Panc1 (cell line): ENCODE results near the gene EDAR. TPM values are rescaled to one million over a fixed set of nuclear protein-coding genes. Genes with fewer than 3 reads are reported as not detected.

Experiments
- ATAC-seq: fragments of 200-7000 bp; cut with Tn5 transposase; 2 replicates; pipeline ENCODE4 v1.9.1; 2020; ENCODE audit warnings: mild to moderate bottlenecking, moderate library complexity
- BruUV-seq: library from RNA; stranded (reverse); fragments of 400-500 nt; replicated peaks from 2 replicates; lab custom pipeline; 2021; lab: Mats Ljungman, UMichigan
- CTCF ChIA-PET: fragments of 300-600 bp; sonication (Branson Sonifier 250); formaldehyde crosslinking; loops from one replicate; lab custom pipeline; 2022; ENCODE audit warnings: antibody characterized with exemption; lab: Charles Lee
- POLR2A ChIA-PET: fragments of 300-600 bp; sonication (Branson Sonifier 250); formaldehyde crosslinking; loops from one replicate; lab custom pipeline; 2022; ENCODE audit warnings: antibody characterized with exemption; lab: Charles Lee
- DNase-seq: peaks from one replicate; pipeline ENCODE4 v3.0.0-alpha.2; 2010; ENCODE audit warnings: low read depth, low spot score
- H3K27ac ChIP-seq: 2 replicates; pipeline ENCODE4 v1.5.1; 2011; ENCODE audit warnings: mild to moderate bottlenecking, low read length, inconsistent platforms
- H3K27me3 ChIP-seq: fragments of 200-500 bp; sonication (Bioruptor generic); 2 replicates; pipeline ENCODE4 v1.6.0; 2014; ENCODE audit warnings: low read length, inconsistent platforms; ENCODE audit not compliant: control insufficient read depth, insufficient read depth
- H3K36me3 ChIP-seq: fragments of 200-500 bp; sonication (Bioruptor generic); 2 replicates; pipeline ENCODE4 v1.5.1; 2014; ENCODE audit warnings: inconsistent platforms, mild to moderate bottlenecking, low read length, moderate library complexity; ENCODE audit not compliant: control insufficient read depth, insufficient read depth
- H3K4me1 ChIP-seq: 2 replicates; pipeline ENCODE4 v1.5.1; 2011; ENCODE audit warnings: inconsistent platforms, mild to moderate bottlenecking, low read length, moderate library complexity; ENCODE audit not compliant: control insufficient read depth, insufficient read depth
- H3K4me3 ChIP-seq, 2 experiments: 2 replicates each; pipeline ENCODE4 v1.5.1; 2011 to 2012; ENCODE audit warnings: low read depth in 2 of 2, low read length in 2 of 2, mild to moderate bottlenecking in 2 of 2, inconsistent platforms in 1 of 2, moderate library complexity in 1 of 2
- H3K9me3 ChIP-seq: fragments of 200-500 bp; sonication (Bioruptor generic); 2 replicates; pipeline ENCODE4 v1.5.1; 2014; ENCODE audit warnings: low read depth, mild to moderate bottlenecking, inconsistent platforms, low read length, moderate library complexity; ENCODE audit not compliant: control insufficient read depth, insufficient read depth
- POLR2AphosphoS5 ChIP-seq: IDR thresholded peaks from 2 replicates; pipeline ENCODE4 v1.6.1; 2012; ENCODE audit warnings: mild to moderate bottlenecking, low read depth, low read length, moderate library complexity
- SIN3A ChIP-seq: IDR thresholded peaks from 2 replicates; pipeline ENCODE4 v1.6.1; 2012; ENCODE audit warnings: low read depth, mild to moderate bottlenecking, low read length, moderate library complexity, borderline replicate concordance; ENCODE audit not compliant: insufficient read depth
- TCF7L2 ChIP-seq: IDR thresholded peaks from 2 replicates; pipeline ENCODE4 v1.6.1; 2011; ENCODE audit warnings: mild to moderate bottlenecking, low read depth, low read length, inconsistent platforms
- in situ Hi-C: cut with HindIII; loops from 2 replicates; pipeline ENCODE4 v1.10.0; 2016; ENCODE audit warnings: low sequenced_read_pairs, low pct_unique_long_range_greater_than_20kb
- intact Hi-C: fragments of 100-400 bp; cut with micrococcal nuclease; formaldehyde crosslinking; loops from one replicate; pipeline ENCODE4 v1.10.0; 2022; ENCODE audit not compliant: unreplicated experiment
- total RNA-seq: library from RNA; stranded (reverse); gene quantifications from one replicate; pipeline ENCODE4 v1.2.1, GENCODE V29; 2021; ENCODE audit not compliant: unreplicated experiment
- TF ChIP-seq, protein P1 (sequence below), 2 experiments: IDR thresholded peaks; 2 replicates each; pipeline ENCODE4 v1.6.1; 2011 to 2012; ENCODE audit warnings: low read depth in 2 of 2, control low read depth in 1 of 2, low read length in 1 of 2, mild to moderate bottlenecking in 1 of 2, moderate library complexity in 1 of 2; ENCODE audit not compliant: insufficient read depth in 1 of 2
- TF ChIP-seq, protein P2 (sequence below): fragments of 450-650 bp; IDR thresholded peaks from 2 replicates; pipeline ENCODE4 v1.5.1; 2017; ENCODE audit warnings: mild to moderate bottlenecking

EDAR gene
- total RNA-seq, 1 experiment from 2014 or later = not detected

DNA sequence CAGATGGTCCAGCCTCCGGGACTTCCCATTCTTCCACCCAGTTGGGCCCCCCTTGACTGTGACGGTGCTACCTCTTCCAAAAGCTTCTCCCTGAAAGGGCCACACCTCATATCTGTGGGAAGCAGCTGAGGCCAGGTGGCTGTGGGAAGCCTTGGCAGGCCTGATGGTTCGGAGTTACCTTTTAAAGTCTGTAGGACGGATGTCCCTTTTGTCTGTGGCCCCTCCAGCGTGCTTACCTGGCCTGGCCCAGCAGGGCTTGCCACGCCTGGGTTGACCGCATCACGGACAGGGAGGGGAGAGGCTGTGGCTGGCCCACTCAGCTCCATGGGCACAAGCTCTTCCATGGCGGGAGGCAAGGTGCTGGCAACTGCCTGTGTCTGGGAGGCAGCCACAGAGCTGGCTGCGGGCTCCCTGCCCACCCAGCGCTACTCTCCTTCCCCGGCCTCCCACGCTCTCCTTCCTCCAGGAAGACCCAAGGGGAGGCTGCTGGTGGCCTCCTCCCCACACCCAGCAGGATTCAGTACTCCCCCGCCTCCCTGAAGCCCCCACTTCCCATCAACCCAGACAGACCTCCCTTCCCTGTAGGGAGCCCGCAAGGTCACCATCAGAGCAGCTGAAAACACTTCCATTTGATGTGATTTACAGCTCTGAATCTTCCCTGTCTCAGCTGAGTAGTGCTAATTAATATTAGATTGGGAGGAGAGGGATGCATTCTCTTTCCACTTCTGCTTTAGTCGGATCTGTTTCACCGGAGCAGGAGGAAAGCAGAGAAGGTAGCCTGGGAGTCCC is 52.8 kb downstream of the EDAR start:
- Histone ChIP-seq H3K27me3 (no peaks in the 10 kb centered on the region; the same call in 1 of the 2 replicates), H3K36me3 (no peaks in the 10 kb centered on the region), H3K9me3 (no peaks in the 10 kb centered on the region), H3K4me1 (no peaks in the 10 kb centered on the region), H3K27ac (no peak overlapping the region), H3K4me3 (no peak overlapping the region)
- in situ Hi-C loops = loop anchor here (10.0 kb wide), 1 partner anchor 49 kb away; the partner anchor contains the start of gene EDAR
- POLR2A ChIA-PET = no interaction called here
- CTCF ChIA-PET = no interaction called here
- BruUV-seq = no TSS peak
- no peak for TF ChIP-seq SIN3A
- ATAC-seq = no peak
- intact Hi-C loops = no loop called here
- DNase-seq = no peak

DNA sequence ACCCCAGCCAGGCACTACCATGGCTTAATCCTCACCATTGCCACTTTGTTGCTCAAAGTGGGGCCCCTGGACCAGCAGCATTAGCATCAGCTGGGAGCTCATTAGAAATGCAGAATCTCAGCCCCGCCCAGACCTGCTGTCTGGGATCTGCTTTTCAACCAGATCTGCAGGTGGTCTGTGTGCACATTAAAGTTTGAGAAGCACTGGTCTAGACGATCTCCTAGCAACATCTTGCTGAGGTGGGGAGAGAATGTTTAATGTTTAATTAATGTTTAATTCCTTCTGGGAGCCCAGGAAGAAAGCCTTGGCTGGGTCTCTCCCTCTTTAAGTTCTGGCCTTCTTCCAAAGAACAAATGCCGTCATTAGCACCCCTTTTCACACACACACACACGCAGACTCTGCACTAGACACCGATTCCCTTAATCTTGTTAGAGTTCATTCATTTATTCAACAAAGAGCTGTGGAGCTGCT is 53.7 kb downstream of the EDAR start:
- DNase-seq (no peak), ATAC-seq (no peak)
- TF ChIP-seq SIN3A = no peak
- TF ChIP-seq POLR2AphosphoS5 = no peak
- TF ChIP-seq, protein P1, sequence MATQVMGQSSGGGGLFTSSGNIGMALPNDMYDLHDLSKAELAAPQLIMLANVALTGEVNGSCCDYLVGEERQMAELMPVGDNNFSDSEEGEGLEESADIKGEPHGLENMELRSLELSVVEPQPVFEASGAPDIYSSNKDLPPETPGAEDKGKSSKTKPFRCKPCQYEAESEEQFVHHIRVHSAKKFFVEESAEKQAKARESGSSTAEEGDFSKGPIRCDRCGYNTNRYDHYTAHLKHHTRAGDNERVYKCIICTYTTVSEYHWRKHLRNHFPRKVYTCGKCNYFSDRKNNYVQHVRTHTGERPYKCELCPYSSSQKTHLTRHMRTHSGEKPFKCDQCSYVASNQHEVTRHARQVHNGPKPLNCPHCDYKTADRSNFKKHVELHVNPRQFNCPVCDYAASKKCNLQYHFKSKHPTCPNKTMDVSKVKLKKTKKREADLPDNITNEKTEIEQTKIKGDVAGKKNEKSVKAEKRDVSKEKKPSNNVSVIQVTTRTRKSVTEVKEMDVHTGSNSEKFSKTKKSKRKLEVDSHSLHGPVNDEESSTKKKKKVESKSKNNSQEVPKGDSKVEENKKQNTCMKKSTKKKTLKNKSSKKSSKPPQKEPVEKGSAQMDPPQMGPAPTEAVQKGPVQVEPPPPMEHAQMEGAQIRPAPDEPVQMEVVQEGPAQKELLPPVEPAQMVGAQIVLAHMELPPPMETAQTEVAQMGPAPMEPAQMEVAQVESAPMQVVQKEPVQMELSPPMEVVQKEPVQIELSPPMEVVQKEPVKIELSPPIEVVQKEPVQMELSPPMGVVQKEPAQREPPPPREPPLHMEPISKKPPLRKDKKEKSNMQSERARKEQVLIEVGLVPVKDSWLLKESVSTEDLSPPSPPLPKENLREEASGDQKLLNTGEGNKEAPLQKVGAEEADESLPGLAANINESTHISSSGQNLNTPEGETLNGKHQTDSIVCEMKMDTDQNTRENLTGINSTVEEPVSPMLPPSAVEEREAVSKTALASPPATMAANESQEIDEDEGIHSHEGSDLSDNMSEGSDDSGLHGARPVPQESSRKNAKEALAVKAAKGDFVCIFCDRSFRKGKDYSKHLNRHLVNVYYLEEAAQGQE (IDR thresholded peaks at IDR 0.05; ENCODE audit: insufficient read depth in 1 of 2, low read depth in 2 of 2, low read length in 1 of 2) = no peak
- no peak for TF ChIP-seq TCF7L2
- TF ChIP-seq, protein P2, sequence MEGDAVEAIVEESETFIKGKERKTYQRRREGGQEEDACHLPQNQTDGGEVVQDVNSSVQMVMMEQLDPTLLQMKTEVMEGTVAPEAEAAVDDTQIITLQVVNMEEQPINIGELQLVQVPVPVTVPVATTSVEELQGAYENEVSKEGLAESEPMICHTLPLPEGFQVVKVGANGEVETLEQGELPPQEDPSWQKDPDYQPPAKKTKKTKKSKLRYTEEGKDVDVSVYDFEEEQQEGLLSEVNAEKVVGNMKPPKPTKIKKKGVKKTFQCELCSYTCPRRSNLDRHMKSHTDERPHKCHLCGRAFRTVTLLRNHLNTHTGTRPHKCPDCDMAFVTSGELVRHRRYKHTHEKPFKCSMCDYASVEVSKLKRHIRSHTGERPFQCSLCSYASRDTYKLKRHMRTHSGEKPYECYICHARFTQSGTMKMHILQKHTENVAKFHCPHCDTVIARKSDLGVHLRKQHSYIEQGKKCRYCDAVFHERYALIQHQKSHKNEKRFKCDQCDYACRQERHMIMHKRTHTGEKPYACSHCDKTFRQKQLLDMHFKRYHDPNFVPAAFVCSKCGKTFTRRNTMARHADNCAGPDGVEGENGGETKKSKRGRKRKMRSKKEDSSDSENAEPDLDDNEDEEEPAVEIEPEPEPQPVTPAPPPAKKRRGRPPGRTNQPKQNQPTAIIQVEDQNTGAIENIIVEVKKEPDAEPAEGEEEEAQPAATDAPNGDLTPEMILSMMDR = no peak
- Histone ChIP-seq H3K27ac (no peak overlapping the region), H3K27me3 (no peaks in the 10 kb centered on the region; the same call in 1 of the 2 replicates), H3K4me1 (no peaks in the 10 kb centered on the region), H3K36me3 (no peaks in the 10 kb centered on the region), H3K9me3 (no peaks in the 10 kb centered on the region), H3K4me3 (no peak overlapping the region)
- BruUV-seq = no TSS peak
- intact Hi-C loops (no loop called here), in situ Hi-C loops (loop anchor here (10.0 kb wide), 1 partner anchor 49 kb away; the partner anchor contains the start of gene EDAR)
- CTCF ChIA-PET = no interaction called here
- POLR2A ChIA-PET = interaction anchor here (0.5 kb wide), 1 partner anchor 755 kb away, joined by 4 read pairs; no protein-coding TSS in a partner anchor
